Choroid plexus epithelial cell (primary cell): ENCODE results near the gene SNRK.

Experiments
- DNase-seq: peaks from one replicate; pipeline ENCODE4 v3.0.0-alpha.2; 2010; ENCODE audit warnings: low read depth
- H3K4me3 ChIP-seq: 2 replicates; pipeline ENCODE4 v1.5.1; 2011; ENCODE audit warnings: low read depth, mild to moderate bottlenecking, control low read depth, low read length, moderate library complexity
- CTCF ChIP-seq: conservative IDR thresholded peaks from 2 replicates; pipeline ENCODE4 v1.5.1; 2011; ENCODE audit warnings: low read depth, mild to moderate bottlenecking, control low read depth, inconsistent platforms, low read length, moderate library complexity

SNRK gene

GRCh38 chr3:43362183-43362582 lies 75.8 kb downstream of the SNRK start:
- no peak overlapping the region for H3K4me3 ChIP-seq
- no peak for TF ChIP-seq CTCF
- no peak for DNase-seq

GRCh38 chr3:43362961-43363360 lies 76.6 kb downstream of the SNRK start:
- H3K4me3 ChIP-seq, result no peak overlapping the region
- no peak for DNase-seq
- no peak for TF ChIP-seq CTCF

DNA sequence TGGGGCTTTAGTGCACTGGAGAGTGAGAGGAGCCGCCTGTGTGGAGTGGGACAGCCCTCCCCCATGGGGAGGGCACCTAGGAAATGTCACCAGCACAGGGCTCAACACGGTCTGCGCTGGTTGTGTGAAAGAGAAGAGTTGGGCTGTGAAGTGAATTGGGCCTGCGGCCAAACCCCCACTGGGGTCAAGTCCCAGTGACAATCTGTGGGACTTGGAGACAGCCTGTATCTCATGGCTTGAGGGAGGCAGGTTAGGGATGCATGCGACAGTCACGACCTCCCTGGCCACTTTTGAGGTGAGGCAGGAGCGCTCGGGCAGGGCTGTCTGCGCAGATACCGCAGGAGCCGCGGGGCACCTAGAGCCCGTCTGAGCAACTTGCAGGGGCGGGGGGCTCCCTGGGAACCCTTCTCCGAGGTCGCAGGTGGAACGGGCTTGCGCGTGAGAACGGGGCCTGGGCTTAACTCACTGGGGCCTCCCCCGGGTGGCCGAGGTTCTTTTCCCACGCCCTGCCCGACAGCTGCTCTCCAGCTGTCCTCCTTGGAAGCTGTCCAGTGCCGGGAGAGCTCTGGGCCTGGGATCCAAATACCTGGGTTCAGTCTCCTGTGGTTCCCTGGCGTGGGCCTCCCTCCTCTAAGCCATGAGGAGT lies 77.4 kb downstream of the SNRK start:
- no peak for TF ChIP-seq CTCF
- H3K4me3 ChIP-seq, result no peak overlapping the region
- peak; percentile 79 for DNase-seq

DNA sequence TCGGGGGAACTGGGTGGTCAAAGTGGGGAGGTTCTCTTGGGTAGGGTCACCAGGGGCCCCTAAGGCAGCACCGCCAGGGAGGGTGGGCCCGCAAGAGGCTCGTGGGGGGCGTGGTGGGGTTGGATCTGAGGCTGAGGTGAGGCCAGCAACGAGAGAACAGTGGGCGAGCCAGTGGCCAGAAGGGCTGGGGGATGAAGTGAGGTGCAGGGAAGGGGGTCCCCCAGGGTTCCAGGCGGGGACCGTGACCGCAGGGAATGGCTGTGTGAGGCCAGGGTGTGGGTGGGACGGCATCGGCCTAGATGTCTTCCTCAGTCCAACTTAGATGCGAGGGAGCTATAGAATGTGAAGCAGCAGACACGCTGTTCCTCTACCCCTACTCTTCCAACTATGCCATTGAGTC lies 78.2 kb downstream of the SNRK start:
- TF ChIP-seq CTCF, result no peak
- no peak for DNase-seq
- H3K4me3 ChIP-seq, result no peak overlapping the region

- DNase-seq, result no peak
- no peak overlapping the region for H3K4me3 ChIP-seq
- TF ChIP-seq CTCF, result no peak
Measured at GRCh38 chr3:43364926-43365325, 78.6 kb downstream of the SNRK start.

DNA sequence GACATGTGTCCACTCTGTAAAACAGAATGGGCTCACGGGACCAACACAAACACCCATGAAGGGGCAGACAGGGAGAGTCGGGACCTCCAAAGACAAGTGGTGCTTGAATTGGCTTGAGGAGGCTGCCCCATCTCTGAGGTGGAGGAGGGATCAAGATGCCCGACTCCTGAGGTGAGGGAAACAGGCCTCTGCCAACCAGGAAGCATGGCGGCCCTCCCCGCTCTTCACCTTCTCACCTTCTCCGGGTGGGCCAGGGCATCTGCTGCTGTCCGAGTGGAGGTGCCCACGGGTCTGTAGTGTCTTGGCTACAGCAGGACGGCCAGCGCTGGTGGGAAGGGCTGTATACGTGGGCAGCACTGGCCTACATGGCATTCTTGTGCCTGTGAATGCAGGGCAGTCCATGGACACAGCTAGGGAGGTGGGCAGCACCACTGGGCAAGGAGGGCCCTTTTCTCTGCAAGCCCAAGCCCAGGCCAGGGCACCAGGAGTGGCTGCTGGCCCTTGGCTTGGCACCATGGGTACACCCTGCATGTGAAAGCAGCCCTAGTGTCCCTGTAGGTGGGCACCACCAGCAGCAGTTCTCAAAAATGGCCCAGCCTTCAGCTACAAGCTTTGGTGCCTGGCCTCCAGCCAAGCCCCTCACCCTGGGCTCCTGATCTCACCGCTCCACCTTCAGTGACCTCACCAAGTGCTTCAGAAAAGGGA lies 79.4 kb downstream of the SNRK start:
- DNase-seq, result no peak
- TF ChIP-seq CTCF, result no peak
- H3K4me3 ChIP-seq, result no peak overlapping the region

- DNase-seq, result no peak
- H3K4me3 ChIP-seq, result no peak overlapping the region
- TF ChIP-seq CTCF, result no peak
Measured at GRCh38 chr3:43366481-43366880, 80.1 kb downstream of the SNRK start.
